Vagina (tissue), 2 donors: ENCODE data around the gene SLC30A3.

ENCODE experiments used
- CTCF ChIP-seq, 3 experiments: fragments of 450-650 bp in 2 of 3; fragments of 200-600 bp in 1 of 3; sonication (generic) in 1 of 3; IDR thresholded peaks; one replicate each; pipeline ENCODE4 v1.5.1; 2017 to 2019; ENCODE audit warnings: antibody characterized with exemption in 3 of 3, mild to moderate bottlenecking in 2 of 3, moderate library complexity in 2 of 3
- POLR2A ChIP-seq, 2 donors: fragments of 450-650 bp; IDR thresholded peaks; one replicate each; pipeline ENCODE4 v1.6.1; 2017; ENCODE audit warnings: antibody characterized with exemption in 2 of 2, mild to moderate bottlenecking in 2 of 2, moderate library complexity in 2 of 2
- POLR2AphosphoS5 ChIP-seq, 2 donors: sonication (generic); formaldehyde crosslinking; IDR thresholded peaks; one replicate each; pipeline ENCODE4 v1.9.0; 2017; ENCODE audit warnings: antibody characterized with exemption in 2 of 2, mild to moderate bottlenecking in 2 of 2, low read depth in 1 of 2; ENCODE audit not compliant: insufficient read depth in 1 of 2

- TF ChIP-seq CTCF (IDR thresholded peaks at IDR 0.05) (no peak), POLR2A (IDR thresholded peaks at IDR 0.05) (no peak), POLR2AphosphoS5 (IDR thresholded peaks at IDR 0.05; ENCODE audit: insufficient read depth in 1 of 2, low read depth in 1 of 2) (no peak)
These were observed 39.4 kb downstream of the SLC30A3 start for GRCh38 chr2:27223416-27223815.
